ENCODE data around the gene MED15.

MED15 gene

DNA sequence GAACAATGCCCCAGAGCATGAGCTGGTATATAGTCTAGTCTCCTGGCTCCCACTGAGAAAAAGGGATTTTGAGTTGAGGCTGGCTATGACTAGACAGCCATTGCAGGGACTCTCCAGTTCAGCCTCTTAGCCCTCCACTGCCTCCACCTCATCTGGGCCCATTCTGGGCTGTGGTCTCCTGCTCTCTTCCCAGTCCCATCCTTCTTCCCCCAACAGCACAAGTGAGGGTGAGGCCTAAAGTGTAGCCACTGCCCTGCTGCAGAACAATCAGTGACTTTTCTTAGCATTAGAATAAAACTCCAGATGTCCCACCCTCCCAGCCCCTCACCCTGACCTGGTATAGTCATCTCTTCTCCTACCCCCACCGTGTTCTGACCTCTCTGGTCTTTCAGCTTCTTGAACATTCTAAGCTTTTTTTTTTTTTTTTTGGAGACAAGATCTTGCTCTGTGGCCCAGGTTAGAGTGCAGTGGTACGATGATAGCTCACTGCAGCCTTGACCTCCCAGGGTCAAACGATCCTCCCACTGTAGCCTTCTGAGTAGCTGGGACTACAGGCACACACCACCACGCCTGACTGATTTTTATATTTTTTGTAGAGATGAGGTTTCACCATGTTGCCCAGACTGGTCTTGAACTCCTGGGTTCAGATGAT, 4.3 kb downstream of the MED15 start:
- no peak for DNase-seq

DNA sequence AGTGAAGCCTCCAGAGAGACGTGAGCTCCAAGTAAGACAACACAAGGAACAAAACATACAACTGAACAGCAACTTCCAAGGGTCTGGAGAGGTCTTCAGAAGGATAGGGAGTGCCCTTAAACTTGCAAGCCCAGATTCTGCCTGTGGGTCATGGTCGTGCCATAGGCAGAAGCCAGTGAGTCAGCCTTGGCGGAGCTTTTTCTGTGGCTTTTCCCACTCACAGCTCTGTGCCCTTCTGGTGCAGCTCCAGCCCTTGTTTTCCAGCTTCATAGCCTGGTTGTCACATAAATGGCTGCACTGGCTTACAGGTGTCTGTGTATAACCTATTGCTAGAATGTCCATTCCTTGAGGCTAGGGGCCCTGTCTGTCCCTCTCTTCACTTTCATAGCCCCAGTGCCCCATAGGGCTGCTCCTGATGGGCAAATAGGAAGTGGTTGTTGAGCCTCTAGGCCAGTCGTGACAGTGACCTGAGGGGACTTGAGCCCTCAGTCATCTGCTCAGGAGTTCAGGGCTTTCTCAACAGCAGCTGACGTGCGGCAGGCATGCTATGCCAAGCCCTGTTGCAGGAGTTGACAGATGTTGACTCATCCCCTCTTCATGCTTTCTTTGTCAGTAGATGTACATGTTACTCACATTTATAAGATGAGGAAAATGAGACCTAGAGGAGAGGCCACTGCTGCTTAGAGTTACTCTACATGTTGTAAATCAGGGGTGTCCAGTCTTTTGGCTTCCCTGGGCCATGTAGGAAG, 7.4 kb downstream of the MED15 start:
- no peak for DNase-seq

- DNase-seq, result no peak
These were observed 9.0 kb downstream of the MED15 start for GRCh38 chr22:20516399-20516798.

DNA sequence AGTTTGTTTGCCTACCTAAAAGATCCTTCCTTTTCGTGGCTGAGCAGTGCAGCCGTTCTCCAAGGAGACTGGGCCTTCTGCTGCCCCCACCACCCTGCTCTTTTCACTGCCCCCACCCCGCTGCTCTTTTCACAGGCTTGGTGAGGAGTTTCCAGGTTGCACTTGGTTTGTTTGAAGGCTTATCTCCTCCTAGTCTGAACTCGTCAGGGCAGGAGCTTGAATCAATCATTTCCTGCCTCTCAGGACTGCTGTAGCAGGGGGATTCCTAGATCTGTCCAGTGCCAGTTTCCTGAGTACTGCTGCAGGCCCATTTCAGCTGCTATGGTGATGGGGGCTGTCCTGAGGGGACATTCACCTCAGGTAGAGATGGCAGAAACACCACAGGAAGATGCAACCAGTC, 10.0 kb downstream of the MED15 start:
- DNase-seq, result no peak

- no peak for DNase-seq
These were observed 10.6 kb downstream of the MED15 start for GRCh38 chr22:20517841-20518592.

- DNase-seq, result no peak
These were observed 12.1 kb downstream of the MED15 start for GRCh38 chr22:20519558-20519957.

DNA sequence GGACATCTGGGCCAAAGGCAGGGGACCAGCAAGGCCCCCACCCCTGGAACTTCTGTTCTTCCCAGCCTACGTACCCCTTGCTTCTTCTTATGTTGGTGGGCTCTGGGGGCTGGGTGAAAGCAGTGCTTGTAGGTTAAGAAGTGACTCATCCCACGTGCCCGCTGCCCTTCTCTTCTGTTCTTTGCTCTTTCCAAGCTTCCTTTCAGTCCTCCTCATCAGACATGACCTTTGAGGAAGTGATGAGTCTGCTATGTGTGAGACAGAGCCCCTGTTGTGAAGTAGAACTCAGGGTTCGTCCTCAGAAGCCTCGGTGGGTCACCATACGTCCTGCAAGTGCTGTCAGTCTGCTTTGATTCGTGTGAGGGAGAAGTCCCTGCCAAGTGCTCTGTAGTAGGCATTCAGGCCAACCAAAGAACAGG, 12.7 kb downstream of the MED15 start:
- DNase-seq, result no peak

GRCh38 chr22:20522134-20523004, 15.0 kb downstream of the MED15 start:
- DNase-seq, result no peak

DNA sequence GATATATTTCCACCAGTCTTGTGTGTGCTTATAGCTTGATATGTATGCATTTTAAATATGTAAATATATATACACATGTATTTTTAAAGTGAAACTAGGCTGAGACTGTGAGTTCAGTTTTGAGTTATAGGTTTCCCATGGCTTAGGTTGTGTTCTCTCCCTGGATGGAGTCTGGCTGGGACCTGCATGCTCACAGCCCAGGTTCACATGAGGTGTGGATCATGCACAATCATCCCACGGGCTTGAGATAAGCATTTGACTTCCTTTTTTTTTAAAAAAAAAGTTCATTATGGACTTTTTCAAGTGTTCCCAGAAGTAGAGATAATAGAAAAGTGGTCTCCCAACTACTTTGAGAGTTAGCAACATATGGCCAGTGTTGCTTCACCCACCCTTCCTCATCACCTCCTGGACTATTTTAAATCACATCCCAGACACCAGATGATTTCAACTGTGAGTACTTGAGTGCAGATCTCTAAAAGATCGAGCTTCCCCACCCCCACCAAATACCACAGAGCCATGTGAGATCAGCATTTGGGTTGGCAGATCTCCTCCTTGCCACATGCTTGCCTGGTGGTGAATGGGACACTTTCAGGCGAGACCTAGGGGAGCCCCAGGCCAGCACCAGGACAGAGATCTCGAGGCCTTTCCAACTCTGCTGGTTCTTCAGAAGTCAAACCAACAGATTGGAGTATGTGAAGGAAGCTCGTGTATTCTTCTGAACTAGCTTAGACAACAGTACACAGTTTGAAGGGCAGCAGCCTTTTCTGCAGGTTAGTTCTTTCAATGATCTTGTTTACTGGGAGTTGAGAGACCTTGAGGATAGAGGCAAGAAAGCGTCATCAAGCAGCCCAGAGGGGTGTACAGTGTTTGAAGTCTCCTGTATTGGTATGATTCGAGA, 15.9 kb downstream of the MED15 start:
- DNase-seq, result no peak

- peak; percentile 45 for DNase-seq
These were observed 16.6 kb downstream of the MED15 start for GRCh38 chr22:20524004-20524481.

GRCh38 chr22:20525048-20525447, 17.6 kb downstream of the MED15 start:
- DNase-seq, result no peak

DNA sequence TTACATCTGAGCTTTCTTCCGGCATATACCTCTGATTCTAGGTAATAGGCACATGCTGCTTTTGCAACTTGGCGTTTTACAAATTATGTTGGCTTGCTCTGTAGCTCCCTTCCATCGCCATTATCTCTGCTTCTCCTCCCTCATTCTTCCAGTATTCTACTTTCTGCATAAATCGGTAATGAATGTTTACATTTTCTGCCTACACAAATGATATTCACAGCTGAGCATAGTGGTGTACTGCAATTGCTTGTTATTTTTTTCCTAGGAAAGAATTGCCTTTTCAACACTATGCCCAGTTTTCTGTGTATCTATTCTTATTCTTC, 18.9 kb downstream of the MED15 start:
- no peak for DNase-seq

DNA sequence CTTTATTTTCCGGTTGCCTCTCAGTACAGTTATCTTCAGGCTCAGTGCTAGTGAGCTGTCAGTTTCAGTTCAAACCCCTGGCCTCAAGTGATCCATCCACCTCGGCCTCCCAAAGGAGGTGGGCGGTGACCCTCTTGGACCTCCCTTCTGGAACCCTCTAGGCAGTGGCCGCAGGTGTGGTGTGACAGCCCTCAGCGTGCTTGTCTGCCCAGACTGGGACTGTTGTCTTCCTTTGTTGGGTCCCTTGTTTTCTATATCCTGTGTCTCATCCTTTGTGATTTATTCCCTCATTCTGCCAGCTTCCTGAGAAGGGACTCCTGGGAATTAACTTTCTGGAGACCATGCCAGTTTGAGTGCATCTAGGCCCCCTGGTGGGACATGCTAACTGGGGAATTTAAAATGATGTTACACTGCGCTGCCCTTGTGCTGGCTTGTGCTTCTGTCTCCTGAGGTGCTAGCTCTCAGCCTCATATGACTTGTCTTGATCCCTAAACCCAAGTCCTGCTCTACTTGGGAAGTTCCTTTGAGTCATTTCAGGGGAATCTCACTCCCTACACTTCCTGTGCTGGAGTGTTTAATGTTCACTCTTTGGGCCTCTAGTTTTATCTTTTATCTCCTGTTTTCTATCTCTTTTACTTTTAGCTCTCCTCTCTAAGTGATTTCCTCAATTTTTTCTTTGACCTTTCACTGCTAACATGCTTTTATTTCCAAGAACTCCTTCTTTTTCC, 19.4 kb downstream of the MED15 start:
- DNase-seq, result no peak

GRCh38 chr22:20528405-20528978, 21.1 kb downstream of the MED15 start:
- DNase-seq, result no peak

DNA sequence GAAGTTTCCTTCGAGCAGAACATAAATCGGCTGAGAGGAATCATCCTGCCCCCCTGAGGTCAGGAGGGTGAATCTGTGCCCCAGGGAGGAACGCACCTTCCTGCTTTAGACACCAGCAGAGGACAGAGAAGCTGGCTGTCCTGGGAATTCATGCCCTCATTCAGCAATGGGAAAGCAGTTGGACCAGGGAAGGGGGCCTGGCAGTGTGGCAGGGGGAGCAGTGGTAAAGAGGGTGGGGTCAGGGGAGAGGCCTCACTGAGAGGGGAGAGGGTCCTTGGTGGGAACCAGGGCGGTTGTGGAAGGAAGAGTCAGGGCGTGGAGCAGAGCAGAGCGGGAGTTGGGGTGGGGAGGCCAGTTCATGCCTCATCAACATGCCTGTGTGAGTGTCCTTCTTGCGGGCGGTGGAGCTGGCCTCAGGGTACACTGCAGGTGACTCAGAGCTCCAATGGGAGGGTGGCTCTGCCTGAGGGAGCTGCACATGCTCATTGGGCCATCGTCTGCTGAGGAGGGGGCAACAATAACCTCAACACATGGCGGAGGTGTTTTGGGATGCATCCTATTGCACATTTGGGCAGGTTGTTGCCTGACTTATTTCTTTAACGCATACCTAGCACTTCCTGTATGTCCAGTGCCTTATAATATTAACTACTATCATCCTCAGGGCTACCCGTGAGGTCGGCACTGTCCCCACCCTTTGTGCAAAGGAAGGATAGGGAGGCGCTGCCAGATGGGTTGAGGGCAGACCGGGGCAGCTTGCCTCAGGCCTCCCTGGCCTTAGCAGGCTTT, 23.2 kb downstream of the MED15 start:
- DNase-seq, result no peak

DNA sequence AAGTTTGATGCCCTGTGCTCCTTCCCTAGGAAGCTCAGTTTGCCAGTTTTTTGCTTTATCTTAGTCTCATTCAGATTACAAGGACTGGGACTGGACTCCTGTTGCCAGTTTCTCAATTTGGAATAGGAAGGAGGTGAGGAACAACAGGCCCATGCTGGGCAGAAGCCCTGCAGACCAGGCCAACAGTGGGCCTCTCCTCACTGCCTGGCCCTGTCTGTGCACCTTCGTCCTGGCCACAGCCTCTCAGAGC, 23.7 kb downstream of the MED15 start:
- DNase-seq, result no peak

DNA sequence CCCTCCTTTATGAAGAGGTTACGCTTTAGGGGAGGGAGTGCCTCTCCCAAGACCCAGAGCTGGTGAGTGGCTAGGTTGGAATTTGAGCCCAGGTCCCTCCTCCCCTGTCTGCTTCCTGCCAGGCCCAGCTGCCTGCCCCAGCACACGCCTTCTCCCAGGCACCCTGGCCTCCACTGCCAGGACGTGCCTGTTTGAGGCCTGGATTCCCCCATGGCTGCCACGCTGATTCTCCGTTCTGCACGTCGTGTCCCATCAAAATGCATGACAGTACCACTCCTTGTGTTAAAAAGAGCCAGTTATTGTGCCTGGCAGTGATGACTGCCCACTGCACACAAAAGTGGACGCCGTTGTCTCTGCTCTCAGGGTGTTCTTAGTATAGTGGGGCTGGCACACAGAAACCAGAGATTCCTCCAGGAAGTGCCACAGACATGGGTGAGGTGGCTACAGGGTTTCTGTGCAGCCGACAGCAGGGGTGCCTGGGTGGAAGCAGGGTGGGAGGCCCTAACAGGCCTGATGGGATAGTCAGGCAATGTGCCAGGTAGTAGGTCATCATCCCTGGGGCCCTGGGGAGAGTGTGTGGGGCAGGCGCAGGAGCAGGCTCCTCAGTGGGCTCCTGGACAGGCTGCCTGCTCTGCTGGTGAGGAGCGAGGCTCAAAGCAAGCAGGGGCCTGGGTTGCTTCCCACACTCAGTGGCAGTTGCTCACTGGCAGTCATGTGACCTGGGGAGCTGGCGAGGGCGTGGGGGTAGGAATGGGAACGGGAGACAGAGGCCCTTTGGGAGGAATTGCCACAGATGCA, 24.2 kb downstream of the MED15 start:
- peak; percentile 6 for DNase-seq

GRCh38 chr22:20532256-20532993, 25.0 kb downstream of the MED15 start:
- DNase-seq, result peak; percentile 14
